Omental fat pad (tissue), 4 donors: ENCODE data around the gene DYDC1. TPM values are rescaled to one million over a fixed set of nuclear protein-coding genes. Genes with fewer than 3 reads are reported as not detected.
"Not testable (repeated sequence)": the region's sequence is repeated elsewhere in the genome, so short reads cannot be mapped to it uniquely, and the experiment has no call there.

Experiments
- ATAC-seq: fragments of 150-250 bp; one replicate; pipeline ENCODE4 v1.9.1; 2016; ENCODE audit warnings: mild to moderate bottlenecking, moderate library complexity; ENCODE audit not compliant: low FRiP score
- DNase-seq: peaks from one replicate; pipeline ENCODE4 v3.0.0-alpha.2; 2019; ENCODE audit warnings: low spot score
- total RNA-seq, 4 donors: library from RNA; depleted of rRNA; stranded (reverse); fragments of >200 nt; gene quantifications; one replicate each; pipeline ENCODE4 v1.1.0, GENCODE V29; 2016
- TF ChIP-seq, protein P1 (sequence below), 3 donors: fragments of 450-650 bp; IDR thresholded peaks; one replicate each; pipeline ENCODE4 v1.5.1; 2016 to 2017; ENCODE audit warnings: antibody characterized with exemption in 3 of 3, mild to moderate bottlenecking in 3 of 3, moderate library complexity in 2 of 3

DYDC1 gene
- total RNA-seq, 4 donors from 2014 or later: not detected

DNA sequence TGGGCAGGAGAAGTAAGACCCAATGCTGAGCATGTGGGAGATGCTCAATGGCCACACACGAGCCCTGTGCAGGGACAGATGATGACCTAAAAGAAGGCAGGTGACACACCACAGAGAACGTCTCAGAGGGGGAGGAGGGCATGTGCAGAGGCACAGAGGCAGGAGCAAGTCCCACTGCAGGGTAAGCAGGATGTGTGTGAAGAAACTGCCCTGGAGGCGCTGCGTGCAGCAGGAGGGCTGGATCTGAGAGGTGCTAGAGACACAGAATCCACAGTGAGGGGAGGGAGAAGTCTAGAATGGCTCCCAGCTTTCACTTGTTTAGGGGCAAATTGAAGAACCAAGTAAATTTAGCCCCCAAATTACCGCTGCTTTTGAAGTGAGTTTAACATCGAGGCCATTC is 14.9 kb upstream of the DYDC1 start:
- DNase-seq: no peak
- ATAC-seq: no peak
- TF ChIP-seq, protein P1, sequence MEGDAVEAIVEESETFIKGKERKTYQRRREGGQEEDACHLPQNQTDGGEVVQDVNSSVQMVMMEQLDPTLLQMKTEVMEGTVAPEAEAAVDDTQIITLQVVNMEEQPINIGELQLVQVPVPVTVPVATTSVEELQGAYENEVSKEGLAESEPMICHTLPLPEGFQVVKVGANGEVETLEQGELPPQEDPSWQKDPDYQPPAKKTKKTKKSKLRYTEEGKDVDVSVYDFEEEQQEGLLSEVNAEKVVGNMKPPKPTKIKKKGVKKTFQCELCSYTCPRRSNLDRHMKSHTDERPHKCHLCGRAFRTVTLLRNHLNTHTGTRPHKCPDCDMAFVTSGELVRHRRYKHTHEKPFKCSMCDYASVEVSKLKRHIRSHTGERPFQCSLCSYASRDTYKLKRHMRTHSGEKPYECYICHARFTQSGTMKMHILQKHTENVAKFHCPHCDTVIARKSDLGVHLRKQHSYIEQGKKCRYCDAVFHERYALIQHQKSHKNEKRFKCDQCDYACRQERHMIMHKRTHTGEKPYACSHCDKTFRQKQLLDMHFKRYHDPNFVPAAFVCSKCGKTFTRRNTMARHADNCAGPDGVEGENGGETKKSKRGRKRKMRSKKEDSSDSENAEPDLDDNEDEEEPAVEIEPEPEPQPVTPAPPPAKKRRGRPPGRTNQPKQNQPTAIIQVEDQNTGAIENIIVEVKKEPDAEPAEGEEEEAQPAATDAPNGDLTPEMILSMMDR (IDR thresholded peaks at IDR 0.05): no peak

DNA sequence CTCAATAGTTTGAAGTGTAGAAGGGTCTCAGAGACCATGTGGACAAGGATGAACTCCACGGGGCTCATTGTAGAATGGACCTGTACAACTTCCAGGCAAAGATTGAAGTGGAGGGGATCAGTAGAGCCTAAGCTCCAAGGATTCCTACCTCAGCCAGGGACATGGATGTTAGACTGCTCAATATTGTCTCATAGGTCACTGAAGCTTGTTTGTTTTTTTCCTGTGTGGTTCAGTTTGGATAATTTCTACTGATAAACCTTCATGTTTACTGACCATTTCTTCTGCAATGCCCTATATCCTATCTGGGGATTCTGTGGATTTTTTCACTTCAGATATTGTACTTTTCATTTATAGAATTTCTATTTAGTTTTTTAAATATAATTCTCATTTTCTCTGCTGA is 9.0 kb upstream of the DYDC1 start:
- TF ChIP-seq, protein P1 (IDR thresholded peaks at IDR 0.05): no peak
- DNase-seq (no peak), ATAC-seq (no peak)

DNA sequence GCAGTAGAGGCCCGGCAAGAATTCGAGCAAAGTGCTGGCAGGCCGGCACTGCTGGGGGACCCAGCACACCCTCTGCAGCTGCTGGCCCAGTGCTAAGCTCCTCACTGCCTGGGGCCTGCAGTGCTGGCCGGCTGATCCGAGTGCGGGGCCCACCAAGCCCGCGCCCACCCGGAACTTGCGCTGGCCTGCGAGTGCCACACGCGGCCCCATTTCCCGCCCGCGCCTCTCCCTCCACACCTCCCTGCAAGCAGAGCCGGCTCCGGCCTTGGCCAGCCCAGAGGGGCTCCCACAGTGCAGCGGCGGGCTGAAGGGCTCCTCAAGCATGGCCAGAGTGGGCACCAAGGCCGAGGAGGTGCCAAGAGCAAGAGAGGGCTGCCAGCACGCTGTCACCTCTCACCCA is 3.1 kb upstream of the DYDC1 start:
- TF ChIP-seq, protein P1 (IDR thresholded peaks at IDR 0.05): no peak
- DNase-seq (no peak), ATAC-seq (no peak)

DNA sequence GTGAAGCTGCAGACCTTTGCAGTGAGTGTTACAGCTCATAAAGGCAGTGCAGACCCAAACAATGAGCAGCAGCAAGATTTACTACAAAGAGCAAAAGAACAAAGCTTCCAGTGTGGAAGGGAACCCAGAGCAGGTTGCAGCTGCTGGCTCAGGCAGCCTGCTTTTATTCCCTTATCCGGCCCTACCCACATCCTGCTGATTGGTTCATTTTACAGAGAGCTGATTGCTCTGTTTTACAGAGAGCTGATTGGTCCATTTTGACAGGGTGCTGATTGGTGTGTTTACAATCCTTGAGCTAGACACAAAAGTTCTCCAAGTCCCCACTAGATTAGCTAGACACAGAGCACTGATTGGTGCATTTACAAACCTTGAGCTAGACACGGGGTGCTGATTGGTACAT is 2.4 kb upstream of the DYDC1 start:
- not testable (repeated sequence) for ATAC-seq, DNase-seq

DNA sequence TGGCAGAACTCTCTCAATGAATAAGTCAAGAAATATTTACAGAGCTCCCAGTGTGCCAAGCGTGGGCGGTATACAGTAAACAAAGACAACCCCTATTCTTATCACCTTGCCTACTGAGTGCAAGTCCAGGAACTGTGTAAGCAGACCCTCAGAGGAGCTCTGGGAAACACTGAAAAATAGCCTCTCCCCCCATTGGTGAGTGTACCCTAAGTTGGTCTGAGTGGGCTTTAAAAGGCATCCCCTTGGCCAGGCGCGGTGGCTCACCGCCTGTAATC is 1.2 kb upstream of the DYDC1 start:
- ATAC-seq (no peak), DNase-seq (no peak)
- TF ChIP-seq, protein P1 (IDR thresholded peaks at IDR 0.05): no peak

DNA sequence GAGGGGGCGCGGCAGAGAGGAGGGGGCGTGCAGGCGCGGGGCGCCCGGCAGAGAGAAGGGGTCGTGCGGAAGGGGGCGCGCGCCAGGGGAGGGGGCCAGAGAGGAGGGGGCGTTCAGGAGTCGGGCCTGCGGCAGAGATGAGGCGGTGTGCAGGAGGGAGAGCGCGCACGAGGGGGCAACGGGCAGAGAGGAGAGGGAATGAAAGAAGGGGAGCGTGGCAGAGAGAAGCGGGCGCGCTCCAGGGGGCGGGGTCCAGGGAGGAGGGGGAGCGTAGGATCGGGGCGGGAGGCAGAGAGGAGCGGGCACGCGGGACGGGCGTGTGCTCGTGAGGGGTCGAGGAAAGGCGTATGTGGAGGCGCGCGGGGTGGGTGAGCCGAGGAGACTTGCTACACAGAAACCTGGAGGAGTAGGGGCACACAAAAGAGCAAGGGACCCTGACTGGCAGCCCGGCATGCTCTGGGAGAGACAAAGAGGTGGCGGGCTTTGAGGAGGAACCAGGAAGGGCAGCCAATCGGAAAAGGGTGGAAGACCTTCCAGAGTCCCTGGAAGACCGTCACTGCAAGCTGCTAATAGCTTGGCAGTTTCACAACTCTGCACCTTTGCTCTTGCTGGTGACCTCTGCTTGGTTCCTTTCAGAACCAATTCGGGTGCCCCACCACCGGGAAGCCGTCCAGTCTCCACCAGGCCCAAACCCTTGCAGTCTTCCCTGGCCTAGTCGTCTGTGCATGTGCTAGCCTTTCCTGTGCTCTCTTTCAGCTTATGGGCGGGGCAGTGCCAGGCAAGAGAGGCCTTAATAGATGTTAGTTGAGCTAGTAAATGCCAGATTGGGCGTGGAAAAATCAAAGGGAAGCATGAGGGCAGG is 665 bp upstream of the DYDC1 start:
- TF ChIP-seq, protein P1 (IDR thresholded peaks at IDR 0.05): no peak
- ATAC-seq (no peak), DNase-seq (no peak)

DNA sequence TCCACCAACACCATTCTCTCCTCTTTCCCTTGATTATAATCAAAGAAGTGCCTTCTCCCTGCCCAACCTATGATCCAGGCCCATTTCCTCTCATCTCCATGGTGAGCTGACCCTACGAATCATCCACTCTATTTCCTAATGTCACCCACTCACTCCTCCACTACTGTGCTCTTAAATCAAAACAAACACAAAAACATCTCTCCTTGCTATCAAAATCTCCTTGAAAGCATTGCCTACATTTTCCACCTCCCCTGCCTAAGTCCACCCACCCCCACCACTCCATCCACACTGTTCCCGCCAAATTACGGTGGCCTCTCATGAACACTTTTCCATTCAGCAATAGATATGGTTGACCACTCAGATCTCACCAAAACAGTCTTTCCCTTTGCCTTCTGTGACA is 5.3 kb downstream of the DYDC1 start:
- DNase-seq: no peak
- ATAC-seq: no peak
- TF ChIP-seq, protein P1 (IDR thresholded peaks at IDR 0.05): no peak
